HEK293T (cell line): ENCODE measurements around the gene GABRB3.

Experiments
- CTCF ChIA-PET: fragments of 350-600 bp; formaldehyde crosslinking; extraction: SDS; loops from one replicate; lab custom pipeline; 2021; ENCODE audit warnings: antibody characterized with exemption, inconsistent platforms; lab: Yijun Ruan, JAX
- POLR2A ChIA-PET: fragments of 350-600 bp; formaldehyde crosslinking; extraction: SDS; loops from one replicate; lab custom pipeline; 2020; ENCODE audit warnings: antibody characterized with exemption, inconsistent platforms; lab: Yijun Ruan, JAX
- DNase-seq: peaks from one replicate; pipeline ENCODE4 v3.0.0; 2012; ENCODE audit warnings: mixed read lengths; ENCODE audit errors: extremely low spot score
- ARNT ChIP-seq: fragments of 450-650 bp; IDR thresholded peaks from 2 replicates; pipeline ENCODE4 v1.6.1; 2017; ENCODE audit warnings: mild to moderate bottlenecking
- BHLHE40 ChIP-seq: fragments of 450-650 bp; IDR thresholded peaks from 2 replicates; pipeline ENCODE4 v1.6.1; 2016; ENCODE audit warnings: mild to moderate bottlenecking, moderate library complexity, borderline replicate concordance
- CTBP1 ChIP-seq: fragments of 450-650 bp; IDR thresholded peaks from 2 replicates; pipeline ENCODE4 v1.6.1; 2016; ENCODE audit warnings: borderline replicate concordance
- ELF4 ChIP-seq: fragments of 450-650 bp; IDR thresholded peaks from 2 replicates; pipeline ENCODE4 v1.6.1; 2017; ENCODE audit warnings: antibody characterized with exemption
- FOXA1 ChIP-seq: fragments of 450-650 bp; IDR thresholded peaks from 2 replicates; pipeline ENCODE4 v1.6.1; 2016; ENCODE audit warnings: mild to moderate bottlenecking
- FOXK2 ChIP-seq: fragments of 450-650 bp; IDR thresholded peaks from 2 replicates; pipeline ENCODE4 v1.6.1; 2016; ENCODE audit warnings: mild to moderate bottlenecking
- FOXM1 ChIP-seq: fragments of 450-650 bp; IDR thresholded peaks from 2 replicates; pipeline ENCODE4 v1.6.1; 2017; ENCODE audit warnings: mild to moderate bottlenecking, borderline replicate concordance
- HDGF ChIP-seq: fragments of 450-650 bp; IDR thresholded peaks from 2 replicates; pipeline ENCODE4 v1.6.1; 2017; ENCODE audit warnings: antibody characterized with exemption, borderline replicate concordance
- L3MBTL2 ChIP-seq: fragments of 450-650 bp; conservative IDR thresholded peaks from 2 replicates; pipeline ENCODE4 v1.6.1; 2016; ENCODE audit warnings: mild to moderate bottlenecking
- LEF1 ChIP-seq: fragments of 450-650 bp; IDR thresholded peaks from 2 replicates; pipeline ENCODE4 v1.6.1; 2017; ENCODE audit warnings: mild to moderate bottlenecking, borderline replicate concordance
- NFRKB ChIP-seq: fragments of 450-650 bp; IDR thresholded peaks from 2 replicates; pipeline ENCODE4 v1.6.1; 2016; ENCODE audit warnings: mild to moderate bottlenecking, moderate library complexity
- SP1 ChIP-seq: fragments of 450-650 bp; IDR thresholded peaks from 2 replicates; pipeline ENCODE4 v1.6.1; 2017
- SUZ12 ChIP-seq: fragments of 450-650 bp; IDR thresholded peaks from 2 replicates; pipeline ENCODE4 v1.6.1; 2016; ENCODE audit warnings: mild to moderate bottlenecking
- TARDBP ChIP-seq: fragments of 450-650 bp; IDR thresholded peaks from 2 replicates; pipeline ENCODE4 v1.6.1; 2016
- ZNF384 ChIP-seq: fragments of 450-650 bp; IDR thresholded peaks from 2 replicates; pipeline ENCODE4 v1.6.1; 2016
- TF ChIP-seq, protein P1 (sequence below): fragments of 450-650 bp; IDR thresholded peaks from 2 replicates; pipeline ENCODE4 v1.6.1; 2016

GABRB3 gene

DNA sequence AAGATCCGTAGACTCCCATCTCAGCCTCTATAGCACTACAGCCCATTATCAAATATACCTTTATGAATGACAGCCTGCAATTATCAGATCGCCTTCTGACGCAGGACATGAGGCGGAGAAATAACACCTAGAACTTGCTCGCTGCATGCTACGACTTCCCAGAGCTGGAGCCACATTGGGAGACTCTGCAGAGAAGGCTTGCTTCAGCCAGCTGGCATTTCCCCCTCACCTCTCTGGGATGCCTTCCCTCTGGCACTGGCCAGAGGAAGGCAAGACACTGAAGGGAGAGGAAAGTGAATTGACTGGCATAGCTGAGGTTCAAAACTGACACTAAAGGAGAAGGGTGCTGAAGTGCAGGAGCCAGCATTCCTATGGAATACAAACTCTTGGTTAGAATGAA is 131.7 kb downstream of the GABRB3 start:
- no peak for DNase-seq
- CTCF ChIA-PET, result no interaction called here
- POLR2A ChIA-PET, result no interaction called here
- TF ChIP-seq ELF4 (no peak), LEF1 (no peak)

DNA sequence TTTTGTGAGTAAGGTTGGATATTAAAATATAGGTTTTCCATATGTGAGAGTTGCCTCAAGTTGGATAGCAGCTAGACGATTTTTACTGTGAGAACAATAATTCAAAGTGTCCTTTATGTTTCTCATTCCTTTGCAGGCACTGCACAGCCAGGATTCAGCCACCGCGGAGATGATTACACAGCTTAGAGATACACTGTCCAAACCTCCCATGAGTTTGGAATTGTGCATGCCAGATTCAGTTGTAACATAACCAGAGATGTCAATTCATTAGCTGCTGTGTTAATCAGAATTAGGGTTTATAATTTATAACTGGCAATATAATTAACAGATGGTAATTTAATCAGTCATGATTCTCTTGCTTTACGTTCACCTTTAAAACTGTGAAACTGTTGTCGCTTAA is 132.3 kb downstream of the GABRB3 start:
- TF ChIP-seq L3MBTL2, result no peak
- no peak for TF ChIP-seq FOXK2
- TF ChIP-seq HDGF, result no peak
- TF ChIP-seq ELF4, result no peak
- TF ChIP-seq ARNT, result no peak
- TF ChIP-seq NFRKB, result no peak
- TF ChIP-seq SUZ12, result no peak
- no peak for TF ChIP-seq FOXA1
- no peak for TF ChIP-seq LEF1
- TF ChIP-seq CTBP1, result no peak
- no peak for TF ChIP-seq ZNF384
- no peak for TF ChIP-seq SP1
- TF ChIP-seq, protein P1, sequence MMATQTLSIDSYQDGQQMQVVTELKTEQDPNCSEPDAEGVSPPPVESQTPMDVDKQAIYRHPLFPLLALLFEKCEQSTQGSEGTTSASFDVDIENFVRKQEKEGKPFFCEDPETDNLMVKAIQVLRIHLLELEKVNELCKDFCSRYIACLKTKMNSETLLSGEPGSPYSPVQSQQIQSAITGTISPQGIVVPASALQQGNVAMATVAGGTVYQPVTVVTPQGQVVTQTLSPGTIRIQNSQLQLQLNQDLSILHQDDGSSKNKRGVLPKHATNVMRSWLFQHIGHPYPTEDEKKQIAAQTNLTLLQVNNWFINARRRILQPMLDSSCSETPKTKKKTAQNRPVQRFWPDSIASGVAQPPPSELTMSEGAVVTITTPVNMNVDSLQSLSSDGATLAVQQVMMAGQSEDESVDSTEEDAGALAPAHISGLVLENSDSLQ, result no peak
- no peak for TF ChIP-seq FOXM1
- no peak for TF ChIP-seq TARDBP
- no peak for TF ChIP-seq BHLHE40
- POLR2A ChIA-PET, result no interaction called here
- CTCF ChIA-PET, result no interaction called here
- DNase-seq, result no peak

DNA sequence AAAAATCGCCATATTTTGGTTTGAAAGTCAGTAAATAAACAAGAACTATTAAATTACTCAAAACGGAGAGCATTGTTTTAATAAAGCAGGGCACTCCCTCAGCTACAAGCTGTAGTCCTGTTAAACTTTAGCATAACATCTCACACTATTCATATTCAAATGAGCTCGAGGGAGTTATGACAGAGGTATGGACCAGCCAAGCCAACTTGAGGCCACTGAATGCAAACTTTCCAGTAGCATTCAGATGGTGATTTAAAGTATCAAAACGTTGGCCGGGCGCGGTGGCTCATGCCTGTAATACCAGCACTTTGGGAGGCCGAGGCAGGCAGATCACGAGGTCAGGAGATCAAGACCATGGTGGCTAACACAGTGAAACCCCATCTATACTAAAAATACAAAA is 132.9 kb downstream of the GABRB3 start:
- no peak for DNase-seq
- TF ChIP-seq LEF1 (no peak), FOXK2 (no peak), ZNF384 (no peak), HDGF (no peak), NFRKB (no peak), FOXM1 (no peak), ARNT (no peak), SP1 (no peak), TARDBP (no peak), L3MBTL2 (no peak), ELF4 (no peak), FOXA1 (no peak), SUZ12 (no peak), CTBP1 (no peak), BHLHE40 (no peak)
- TF ChIP-seq, protein P1, result no peak
- ChIA-PET CTCF (no interaction called here), POLR2A (no interaction called here)

DNA sequence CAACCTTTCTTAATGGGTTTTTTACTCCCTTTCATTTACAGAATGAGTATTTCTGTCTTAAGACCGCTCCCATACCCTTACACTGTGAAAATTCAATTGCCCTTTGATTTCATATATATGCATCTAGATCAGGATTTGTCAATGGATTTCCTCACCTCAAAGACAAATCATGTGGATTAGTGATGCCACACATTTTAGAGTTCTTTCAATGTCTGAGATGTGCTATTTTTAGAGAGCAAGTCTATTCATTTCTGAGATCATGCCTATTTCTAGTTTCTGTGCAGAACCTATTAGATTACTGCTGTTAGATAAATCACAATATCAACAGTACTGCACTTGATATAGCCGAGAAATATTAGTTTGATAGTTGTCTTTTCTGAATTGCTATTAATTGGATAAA is 137.3 kb downstream of the GABRB3 start:
- POLR2A ChIA-PET, result no interaction called here
- DNase-seq, result no peak
- TF ChIP-seq ARNT, result no peak
- TF ChIP-seq FOXK2, result no peak
- no peak for TF ChIP-seq ELF4
- TF ChIP-seq CTBP1, result no peak
- no peak for TF ChIP-seq ZNF384
- no peak for TF ChIP-seq SUZ12
- TF ChIP-seq NFRKB, result no peak
- TF ChIP-seq SP1, result no peak
- no peak for TF ChIP-seq L3MBTL2
- no peak for TF ChIP-seq FOXM1
- no peak for TF ChIP-seq LEF1
- TF ChIP-seq HDGF, result no peak
- TF ChIP-seq BHLHE40, result no peak
- TF ChIP-seq FOXA1, result no peak
- TF ChIP-seq TARDBP, result no peak
- TF ChIP-seq, protein P1, result no peak
- CTCF ChIA-PET, result no interaction called here

DNA sequence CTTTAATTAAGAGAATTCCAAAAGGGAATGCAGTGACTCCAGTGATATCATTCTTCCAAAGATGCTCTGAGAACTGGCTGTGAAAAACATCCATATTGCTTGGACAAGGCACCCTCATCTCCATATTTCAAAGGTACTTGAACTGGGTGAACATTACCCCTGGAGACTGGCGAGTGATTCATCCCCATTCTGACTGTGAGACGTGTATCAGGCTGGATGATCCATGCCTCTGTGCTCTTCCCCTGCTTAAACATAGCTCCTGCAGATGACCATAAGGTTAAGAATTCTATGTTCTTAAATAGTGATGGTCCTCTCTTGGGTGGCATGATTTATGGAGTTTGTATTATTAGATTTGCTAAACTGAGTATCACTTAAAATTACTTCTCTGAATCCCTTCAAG is 137.8 kb downstream of the GABRB3 start:
- ChIA-PET POLR2A (no interaction called here), CTCF (no interaction called here)
- DNase-seq, result no peak
- TF ChIP-seq, protein P1, result no peak
- TF ChIP-seq SUZ12, result no peak

DNA sequence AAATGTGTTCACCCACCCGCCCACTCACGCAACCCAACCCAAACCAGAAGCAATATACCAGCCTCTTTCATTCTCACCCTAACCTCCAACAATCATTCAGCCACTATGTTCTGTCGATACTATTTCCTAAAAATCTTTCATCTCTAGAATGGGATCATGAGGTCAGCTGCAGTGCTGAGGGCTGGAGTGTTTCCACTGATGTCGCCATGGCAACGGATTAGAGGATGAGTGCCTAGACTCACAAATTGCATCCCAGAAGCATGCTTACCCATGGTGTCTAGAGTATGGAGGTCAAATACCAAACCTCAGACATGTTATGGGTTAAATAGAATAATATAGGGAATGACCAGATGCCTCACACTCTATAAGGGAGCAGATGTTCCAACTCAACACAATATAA is 138.5 kb downstream of the GABRB3 start:
- CTCF ChIA-PET, result no interaction called here
- POLR2A ChIA-PET, result no interaction called here
- TF ChIP-seq FOXK2, result no peak
- no peak for TF ChIP-seq BHLHE40
- no peak for TF ChIP-seq SP1
- TF ChIP-seq HDGF, result no peak
- TF ChIP-seq ZNF384, result no peak
- TF ChIP-seq, protein P1, result no peak
- no peak for TF ChIP-seq CTBP1
- TF ChIP-seq TARDBP, result no peak
- no peak for TF ChIP-seq L3MBTL2
- TF ChIP-seq ARNT, result no peak
- no peak for TF ChIP-seq FOXM1
- DNase-seq, result no peak
